Cerebellar nuclear complex (tissue), 1 donor: Measurements from ENCODE around the gene HK2.
"Not testable (repeated sequence)": the region's sequence is repeated elsewhere in the genome, so short reads cannot be mapped to it uniquely, and the experiment has no call there.

ENCODE experiments used
- DNase-seq, 2 experiments: peaks; one replicate each; lab custom pipeline; 2025; lab: John Stamatoyannopoulos, UW

Gene HK2

GRCh38 chr2:74833418-74834233 lies at the start of gene HK2:
Gene HK2 (plus strand): TSS chr2:74834127. CDS start chr2:74834581, 454 bp downstream.
- DNase-seq: no peak

DNA sequence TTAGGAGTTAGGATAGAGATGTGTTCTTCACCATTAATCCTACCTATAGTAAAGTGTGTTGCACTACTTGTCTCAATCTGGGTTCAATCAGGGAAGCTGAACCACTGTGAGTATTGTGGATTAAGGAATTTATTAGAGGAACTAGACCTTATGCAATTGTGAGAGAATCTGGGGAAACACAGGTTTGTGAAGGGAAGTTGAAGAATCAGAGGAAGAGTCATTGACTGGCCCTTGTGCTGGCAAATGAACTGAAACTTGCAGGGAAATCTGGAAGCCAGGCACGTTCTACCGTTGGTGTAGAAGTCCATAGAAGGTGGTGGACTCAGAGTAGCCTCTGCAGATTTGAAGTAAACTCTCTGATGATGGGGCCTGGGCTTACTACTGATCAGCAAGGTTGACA lies 44.7 kb upstream of the HK2 start:
- no peak for DNase-seq

- DNase-seq: no peak
Measured at GRCh38 chr2:74792282-74792681, 41.6 kb upstream of the HK2 start.

DNA sequence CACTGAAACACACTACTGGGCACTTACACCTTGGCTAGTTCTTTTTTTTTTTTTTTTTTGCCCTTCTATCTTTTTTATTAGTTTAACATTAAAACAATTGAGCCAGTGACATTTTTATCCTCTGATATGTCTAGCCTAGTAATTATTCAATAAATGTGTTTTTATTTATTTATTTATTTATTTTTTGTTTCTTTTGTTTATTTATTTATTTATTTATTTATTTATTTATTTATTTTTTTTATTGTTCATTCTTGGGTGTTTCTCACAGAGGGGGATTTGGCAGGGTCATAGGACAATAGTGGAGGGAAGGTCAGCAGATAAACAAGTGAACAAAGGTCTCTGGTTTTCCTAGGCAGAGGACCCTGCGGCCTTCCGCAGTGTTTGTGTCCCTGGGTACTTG lies 39.0 kb upstream of the HK2 start:
- DNase-seq: not testable (repeated sequence)

DNA sequence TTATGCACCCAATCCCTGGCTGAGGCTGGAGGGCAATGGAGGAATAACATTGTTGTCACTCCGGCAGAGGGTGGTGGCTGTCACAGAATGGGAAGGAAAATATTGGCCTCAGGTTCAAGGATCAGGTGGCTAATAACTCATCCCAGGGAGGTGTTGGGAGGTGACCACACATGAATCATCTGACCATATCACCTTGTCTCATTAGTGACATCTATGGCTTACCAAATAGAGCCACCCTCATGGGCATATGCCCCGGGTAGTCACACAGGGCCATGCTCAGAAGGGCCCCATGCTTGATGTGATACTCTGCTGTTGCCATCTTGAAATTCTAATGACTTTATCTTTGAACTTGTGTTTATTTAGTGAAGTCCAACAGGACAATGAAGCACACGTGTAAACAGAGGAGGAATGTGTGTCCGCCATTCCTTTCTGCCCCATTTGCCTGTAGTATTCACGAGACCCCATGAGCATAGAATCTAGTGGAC lies 27.5 kb upstream of the HK2 start:
- DNase-seq: no peak

GRCh38 chr2:74806920-74807319 lies 27.0 kb upstream of the HK2 start:
- no peak for DNase-seq

DNA sequence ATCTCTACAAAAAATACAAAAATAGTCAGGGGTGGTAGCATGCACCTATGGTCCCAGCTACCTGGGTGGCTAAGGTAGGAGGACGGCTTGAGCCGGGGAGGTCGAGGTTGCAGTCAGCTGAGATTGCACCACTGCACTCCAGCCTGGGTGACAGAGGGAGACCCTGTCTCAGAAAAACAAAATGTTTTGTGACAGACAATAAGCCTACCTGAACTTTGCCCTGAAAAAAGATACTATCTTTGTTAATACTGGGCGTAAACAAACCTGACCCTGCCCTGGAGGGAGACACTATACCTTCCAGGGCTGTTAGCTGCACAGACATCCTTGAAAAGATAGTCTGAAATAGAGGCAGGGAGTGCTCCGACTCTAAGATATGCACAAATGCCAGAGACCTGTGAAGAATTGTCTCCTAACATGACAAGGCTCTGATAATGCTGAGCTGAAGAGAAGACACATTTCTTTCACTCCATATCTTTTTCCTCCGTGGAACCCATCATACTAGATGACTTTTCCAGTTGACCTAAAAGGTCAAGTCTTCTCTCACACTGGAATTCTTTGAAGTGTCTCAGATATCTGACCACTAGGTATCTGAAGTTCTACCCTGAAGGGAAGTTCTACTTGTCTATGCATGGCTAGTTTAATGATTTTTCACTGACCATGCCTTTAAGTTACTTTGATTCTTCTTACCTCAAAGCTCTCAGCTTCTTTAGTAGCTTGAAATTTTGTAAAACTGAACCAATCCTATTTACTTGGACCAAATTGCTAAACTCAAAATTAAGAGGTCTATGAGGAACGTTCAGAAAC lies 20.9 kb upstream of the HK2 start:
- DNase-seq: no peak

DNA sequence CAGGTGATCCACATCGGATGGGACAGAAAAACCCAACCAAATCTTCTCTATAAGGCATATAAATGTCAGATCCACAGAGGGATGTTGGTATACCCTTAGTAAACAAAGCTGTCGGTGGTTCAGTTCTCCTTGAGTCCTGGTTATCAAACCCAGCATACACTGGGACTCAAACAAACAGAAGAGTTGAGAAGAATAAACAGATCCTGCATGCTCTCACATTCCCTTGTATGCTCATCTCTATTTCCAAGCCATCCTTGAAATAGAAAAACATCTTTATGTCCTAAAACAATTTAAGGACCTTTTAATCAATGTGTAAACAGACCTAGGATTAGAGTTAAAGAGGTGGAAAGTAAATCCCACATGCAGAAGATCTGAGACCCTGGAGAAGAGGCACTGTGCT lies 19.8 kb upstream of the HK2 start:
- no peak for DNase-seq

- DNase-seq: no peak
Measured at GRCh38 chr2:74815941-74816340, 18.0 kb upstream of the HK2 start.

- no peak for DNase-seq
Measured at GRCh38 chr2:74816540-74817303, 17.2 kb upstream of the HK2 start.

DNA sequence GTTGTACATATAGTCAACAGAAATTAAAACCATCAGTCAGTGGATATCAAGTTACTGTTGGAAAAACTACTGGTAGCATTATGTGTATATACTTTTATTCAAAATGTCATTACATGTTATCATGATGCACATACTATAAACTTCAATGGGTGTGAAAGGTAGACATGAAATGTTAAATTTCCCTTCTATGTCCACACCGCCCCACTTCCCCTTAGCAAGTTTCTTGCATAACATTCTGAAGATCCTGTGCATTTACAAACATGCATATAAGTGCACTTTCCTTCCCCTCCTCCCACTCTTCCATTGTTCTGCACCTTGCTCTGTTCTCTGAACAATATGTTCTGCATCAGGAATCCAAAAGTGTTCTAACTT lies 16.6 kb upstream of the HK2 start:
- DNase-seq: no peak

DNA sequence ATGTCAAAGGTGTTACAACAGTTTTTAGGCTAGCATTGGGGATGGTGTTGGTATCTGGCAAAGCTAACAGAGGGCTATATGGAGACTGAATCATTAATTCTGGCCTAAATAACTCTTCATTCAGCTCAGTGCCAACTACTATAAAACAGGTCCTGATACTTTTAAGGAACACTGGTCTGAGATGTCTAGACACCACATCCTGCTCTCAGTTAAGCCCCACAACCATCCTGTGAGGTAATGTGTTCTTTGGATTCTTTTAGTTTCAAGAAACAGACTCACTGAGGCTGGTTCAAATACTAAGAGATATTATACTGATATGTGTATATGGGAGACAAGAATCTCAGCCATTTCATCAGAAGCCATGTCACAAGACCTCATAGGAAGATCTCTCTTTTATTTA lies 14.2 kb upstream of the HK2 start:
- DNase-seq: no peak

DNA sequence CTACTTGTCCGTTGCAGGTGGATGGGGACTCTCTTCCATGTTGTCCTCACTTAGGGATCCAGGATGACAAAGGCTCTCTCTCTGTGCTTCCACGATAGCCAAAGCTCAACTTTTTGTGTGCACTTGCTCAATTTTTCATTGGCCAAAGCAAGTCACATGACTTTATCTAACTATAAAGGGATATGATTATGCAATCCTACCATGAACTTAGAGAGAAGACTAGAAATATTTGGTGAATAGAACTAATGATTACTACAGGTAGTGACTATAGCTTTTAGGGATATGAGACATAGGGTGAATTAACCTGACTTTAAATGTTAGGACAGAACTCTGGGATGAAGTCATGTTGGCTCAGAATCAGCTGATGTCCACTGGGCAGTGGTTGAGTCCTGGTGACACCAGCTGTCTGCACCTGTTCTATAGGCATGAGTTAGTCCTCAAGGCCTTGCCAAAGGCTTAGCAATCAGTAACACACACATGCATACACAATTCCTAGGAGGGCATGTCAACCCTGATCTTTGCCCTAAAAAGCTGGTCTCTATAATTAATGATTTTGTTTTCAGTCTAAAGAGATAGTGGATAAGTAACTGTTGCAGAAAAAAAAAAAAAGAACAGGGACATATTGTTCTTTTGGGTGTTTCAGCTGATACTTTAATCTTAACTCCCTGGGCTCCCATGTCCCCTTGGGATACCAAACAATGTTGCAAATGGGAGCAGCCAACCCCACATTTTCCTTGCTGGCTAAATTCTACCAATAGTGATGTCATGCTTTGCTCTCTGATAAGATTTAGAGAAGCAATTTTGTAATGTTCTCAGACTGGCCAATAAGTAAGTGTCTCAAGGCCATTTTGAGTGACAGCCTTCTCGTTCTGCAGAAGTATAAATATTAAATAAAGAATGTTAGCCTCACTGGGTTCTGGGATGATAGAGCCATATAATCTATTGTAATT lies 12.5 kb upstream of the HK2 start:
- DNase-seq: no peak

DNA sequence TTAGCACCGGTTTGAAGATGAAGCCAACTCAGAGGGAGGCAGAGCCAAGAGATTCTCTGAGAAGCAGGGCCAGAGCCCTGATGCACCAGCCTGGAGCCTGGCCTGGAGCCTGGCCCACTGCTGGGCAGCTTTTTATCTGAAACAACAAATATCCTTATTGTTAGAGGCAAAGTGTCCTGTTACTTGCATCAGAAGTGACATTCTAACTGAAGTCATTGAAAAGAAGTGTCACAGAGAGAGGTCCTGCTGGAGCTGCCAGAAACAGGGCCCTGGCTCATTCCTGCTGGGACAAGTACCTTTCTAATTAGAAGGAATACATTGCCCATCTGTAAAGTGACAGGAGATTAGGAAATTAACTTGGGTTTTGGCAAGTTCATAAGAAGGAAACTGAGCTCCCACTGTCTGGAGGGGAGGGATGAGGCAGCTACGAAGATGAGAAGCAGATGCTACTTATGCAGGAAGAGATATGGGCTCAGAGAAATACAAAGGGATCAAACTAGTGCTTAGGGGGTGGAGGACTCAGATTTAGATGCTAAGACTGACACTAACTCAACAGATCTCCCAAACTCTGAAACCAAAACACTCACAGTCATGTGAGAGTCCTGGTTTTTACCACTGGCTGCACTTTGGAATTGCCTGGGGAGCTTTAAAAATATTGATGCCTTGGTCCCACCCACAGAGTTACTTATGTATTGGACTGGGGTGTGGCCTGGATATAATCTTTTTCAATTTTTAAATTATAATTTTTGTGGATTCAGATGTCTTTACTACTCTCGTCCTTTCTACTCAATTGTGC lies 11.0 kb upstream of the HK2 start:
- no peak for DNase-seq

- no peak for DNase-seq
Measured at GRCh38 chr2:74824679-74825078, 9.2 kb upstream of the HK2 start.

DNA sequence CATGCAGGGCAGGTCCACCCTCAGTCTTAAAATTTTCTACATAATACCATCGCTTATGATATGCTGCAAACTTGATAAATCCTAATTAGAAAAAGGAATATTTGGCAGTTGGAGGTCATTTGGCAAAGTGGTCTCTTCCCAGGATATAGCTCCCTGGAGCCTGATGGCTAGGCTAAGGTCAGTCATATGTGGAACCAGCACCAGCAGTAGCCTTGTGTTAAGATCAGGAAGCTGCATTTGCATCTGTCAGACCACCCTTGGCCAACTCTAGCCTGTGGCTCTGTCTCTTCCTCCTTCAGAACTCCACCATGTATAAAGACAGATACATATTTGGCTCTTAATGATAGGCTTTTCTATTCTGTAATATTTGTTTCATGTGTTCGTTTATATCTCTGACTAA lies 5.4 kb upstream of the HK2 start:
- DNase-seq: no peak

- DNase-seq: no peak
Measured at GRCh38 chr2:74831693-74832530, 2.0 kb upstream of the HK2 start.

DNA sequence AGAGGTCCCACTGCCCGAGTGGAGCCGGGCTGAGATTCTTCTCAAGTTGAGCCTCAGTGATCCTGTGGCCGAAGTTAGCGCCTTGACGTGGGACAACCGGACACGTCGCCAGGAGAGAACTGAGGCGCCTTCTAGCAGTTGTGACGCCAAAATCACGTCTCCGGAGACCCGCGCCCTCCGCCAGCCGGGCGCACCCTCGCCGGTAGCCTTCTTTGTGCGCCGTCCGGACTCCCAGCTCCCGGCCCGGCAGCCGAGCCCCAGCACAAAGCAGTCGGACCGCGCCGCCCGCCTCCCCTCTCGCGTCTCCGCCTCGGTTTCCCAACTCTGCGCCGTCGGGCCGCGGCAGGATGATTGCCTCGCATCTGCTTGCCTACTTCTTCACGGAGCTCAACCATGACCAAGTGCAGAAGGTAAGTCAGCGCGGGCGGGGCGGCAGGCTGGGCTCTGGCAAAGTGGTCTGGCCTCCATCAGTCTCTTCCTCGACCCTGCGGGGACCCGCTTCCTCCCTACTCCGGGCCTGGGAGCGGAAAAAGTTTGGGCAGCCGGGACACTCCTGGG lies 386 bp downstream of the HK2 start:
- DNase-seq: not testable (repeated sequence)
